ENCODE results near the gene C1orf105.

- no peak for TF ChIP-seq POLR2A (IDR thresholded peaks at IDR 0.05)
- TF ChIP-seq, protein P1, sequence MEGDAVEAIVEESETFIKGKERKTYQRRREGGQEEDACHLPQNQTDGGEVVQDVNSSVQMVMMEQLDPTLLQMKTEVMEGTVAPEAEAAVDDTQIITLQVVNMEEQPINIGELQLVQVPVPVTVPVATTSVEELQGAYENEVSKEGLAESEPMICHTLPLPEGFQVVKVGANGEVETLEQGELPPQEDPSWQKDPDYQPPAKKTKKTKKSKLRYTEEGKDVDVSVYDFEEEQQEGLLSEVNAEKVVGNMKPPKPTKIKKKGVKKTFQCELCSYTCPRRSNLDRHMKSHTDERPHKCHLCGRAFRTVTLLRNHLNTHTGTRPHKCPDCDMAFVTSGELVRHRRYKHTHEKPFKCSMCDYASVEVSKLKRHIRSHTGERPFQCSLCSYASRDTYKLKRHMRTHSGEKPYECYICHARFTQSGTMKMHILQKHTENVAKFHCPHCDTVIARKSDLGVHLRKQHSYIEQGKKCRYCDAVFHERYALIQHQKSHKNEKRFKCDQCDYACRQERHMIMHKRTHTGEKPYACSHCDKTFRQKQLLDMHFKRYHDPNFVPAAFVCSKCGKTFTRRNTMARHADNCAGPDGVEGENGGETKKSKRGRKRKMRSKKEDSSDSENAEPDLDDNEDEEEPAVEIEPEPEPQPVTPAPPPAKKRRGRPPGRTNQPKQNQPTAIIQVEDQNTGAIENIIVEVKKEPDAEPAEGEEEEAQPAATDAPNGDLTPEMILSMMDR (IDR thresholded peaks at IDR 0.05): no peak
These were observed 38.1 kb upstream of the C1orf105 start for GRCh38 chr1:172382406-172382805.
